HCT116 (cell line): ENCODE measurements around the gene PTGIS. TPM values are rescaled to one million over a fixed set of nuclear protein-coding genes. Genes with fewer than 3 reads are reported as not detected.

Source experiments
- ATAC-seq: fragments of 200-7000 bp; cut with Tn5 transposase; 2 replicates; pipeline ENCODE4 v1.9.1; 2020; ENCODE audit warnings: mild to moderate bottlenecking, moderate library complexity
- BruUV-seq: library from RNA; stranded (reverse); fragments of 400-500 nt; replicated peaks from 2 replicates; lab custom pipeline; 2021; lab: Mats Ljungman, UMichigan
- CTCF ChIA-PET: fragments of 300-600 bp; sonication (Branson Sonifier 250); formaldehyde crosslinking; loops from one replicate; lab custom pipeline; 2021; ENCODE audit warnings: antibody characterized with exemption; lab: Charles Lee
- POLR2A ChIA-PET: fragments of 300-600, 350-600 bp; sonication (Branson Sonifier 250); formaldehyde crosslinking; loops from one replicate; lab custom pipeline; 2021; ENCODE audit warnings: antibody characterized with exemption; lab: Charles Lee
- RAD21 ChIA-PET, 2 experiments: fragments of 300-600 bp; sonication (Branson Sonifier 250); formaldehyde crosslinking; loops; one replicate each; lab custom pipeline; 2023; ENCODE audit warnings: low total read pairs in 2 of 2; ENCODE audit not compliant: uncharacterized antibody in 2 of 2, unreplicated experiment in 2 of 2, low non-redundant PET in 1 of 2; lab: Charles Lee
- DNase-seq: peaks from one replicate; pipeline ENCODE4 v3.0.0-alpha.2; 2010; ENCODE audit warnings: low read depth, low spot score
- H2AFZ ChIP-seq: fragments of 200-600 bp; shearing (Covaris generic), sonication (generic); 2 replicates; pipeline ENCODE4 v1.6.1; 2017; ENCODE audit warnings: low read depth, mixed run types, mixed read lengths, antibody characterized with exemption, low read length; ENCODE audit not compliant: poor library complexity, severe bottlenecking
- H3K27ac ChIP-seq: 2 replicates; pipeline ENCODE4 v1.5.1; 2012; ENCODE audit warnings: low read depth, low read length
- H3K27me3 ChIP-seq: fragments of 200-600 bp; sonication (generic); 2 replicates; pipeline ENCODE4 v1.6.1; 2016; ENCODE audit warnings: mixed run types, low read length, mixed read lengths; ENCODE audit not compliant: insufficient read depth
- H3K36me3 ChIP-seq, 2 experiments: fragments of 200-500 bp in 1 of 2; fragments of 200-600 bp in 1 of 2; sonication (Bioruptor generic) in 1 of 2; sonication (generic) in 1 of 2; 2 replicates each; pipeline versions ENCODE4 v1.5.1 to v1.6.1; 2014 to 2016; ENCODE audit warnings: low read length in 2 of 2, inconsistent platforms in 1 of 2, mixed read lengths in 1 of 2, mixed run types in 1 of 2; ENCODE audit not compliant: insufficient read depth in 2 of 2, control insufficient read depth in 1 of 2
- H3K4me1 ChIP-seq, 2 experiments: fragments of 200-600 bp in 1 of 2; sonication (generic) in 1 of 2; 2 replicates each; pipeline versions ENCODE4 v1.5.1 to v1.6.1; 2012 to 2017; ENCODE audit warnings: low read length in 2 of 2, inconsistent platforms in 1 of 2, mild to moderate bottlenecking in 1 of 2, mixed read lengths in 1 of 2, mixed run types in 1 of 2, moderate library complexity in 1 of 2; ENCODE audit not compliant: insufficient read depth in 2 of 2, control insufficient read depth in 1 of 2
- H3K4me2 ChIP-seq: fragments of 200-600 bp; sonication (generic); 2 replicates; pipeline ENCODE4 v1.6.1; 2017; ENCODE audit warnings: mixed run types, low read length, mixed read lengths
- H3K4me3 ChIP-seq, 2 experiments: fragments of 200-600 bp in 1 of 2; sonication (generic) in 1 of 2; replicated peaks in 1 of 2; 2 replicates each; pipeline ENCODE4 v1.5.1; 2011 to 2016; ENCODE audit warnings: low read length in 2 of 2, control low read depth in 1 of 2, low read depth in 1 of 2, mild to moderate bottlenecking in 1 of 2, mixed read lengths in 1 of 2, mixed run types in 1 of 2
- H3K79me2 ChIP-seq: fragments of 200-600 bp; sonication (generic); 2 replicates; pipeline ENCODE4 v1.6.1; 2017; ENCODE audit warnings: mild to moderate bottlenecking, mixed run types, low read length, moderate library complexity, mixed read lengths; ENCODE audit not compliant: insufficient read depth
- H3K9ac ChIP-seq: fragments of 200-600 bp; sonication (generic); 2 replicates; pipeline ENCODE4 v1.6.1; 2016; ENCODE audit warnings: low read length, mixed read lengths
- H3K9me2 ChIP-seq: fragments of 200-600 bp; sonication (generic), shearing (Covaris generic); 2 replicates; pipeline ENCODE4 v1.6.1; 2017; ENCODE audit warnings: mixed run types, mild to moderate bottlenecking, moderate library complexity; ENCODE audit not compliant: insufficient read depth
- H3K9me3 ChIP-seq, 2 experiments: fragments of 200-500 bp in 1 of 2; fragments of 200-600 bp in 1 of 2; sonication (Bioruptor generic) in 1 of 2; sonication (generic) in 1 of 2; 2 replicates each; pipeline ENCODE4 v1.6.1; 2014 to 2017; ENCODE audit warnings: low read length in 2 of 2, mixed read lengths in 2 of 2, inconsistent platforms in 1 of 2, low read depth in 1 of 2, mild to moderate bottlenecking in 1 of 2, mixed run types in 1 of 2, moderate library complexity in 1 of 2; ENCODE audit not compliant: control insufficient read depth in 1 of 2, insufficient read depth in 1 of 2
- H4K20me1 ChIP-seq: fragments of 200-600 bp; sonication (generic), shearing (Covaris generic); 2 replicates; pipeline ENCODE4 v1.6.1; 2017; ENCODE audit warnings: mixed run types, mild to moderate bottlenecking, moderate library complexity; ENCODE audit not compliant: insufficient read depth
- CBX3 ChIP-seq: IDR thresholded peaks from 2 replicates; pipeline ENCODE4 v1.6.1; 2012; ENCODE audit warnings: low read depth
- CEBPB ChIP-seq: IDR thresholded peaks from 2 replicates; pipeline ENCODE4 v1.6.1; 2012; ENCODE audit warnings: low read depth
- EGR1 ChIP-seq: IDR thresholded peaks from 2 replicates; pipeline ENCODE4 v1.6.1; 2012; ENCODE audit warnings: low read depth
- FOSL1 ChIP-seq: IDR thresholded peaks from 2 replicates; pipeline ENCODE4 v1.6.1; 2012; ENCODE audit warnings: low read depth
- JUND ChIP-seq: IDR thresholded peaks from 2 replicates; pipeline ENCODE4 v1.6.1; 2012
- POLR2A ChIP-seq: IDR thresholded peaks from 2 replicates; pipeline ENCODE4 v1.7.0; 2011; ENCODE audit warnings: borderline replicate concordance; ENCODE audit not compliant: insufficient read depth, insufficient read length; ENCODE audit errors: extremely low read depth
- POLR2AphosphoS5 ChIP-seq: IDR thresholded peaks from 2 replicates; pipeline ENCODE4 v1.6.1; 2011; ENCODE audit warnings: mild to moderate bottlenecking, low read depth, low read length, moderate library complexity
- RAD21 ChIP-seq: IDR thresholded peaks from 2 replicates; pipeline ENCODE4 v1.6.1; 2012; ENCODE audit warnings: low read depth, mild to moderate bottlenecking
- SIN3A ChIP-seq: IDR thresholded peaks from 2 replicates; pipeline ENCODE4 v1.6.1; 2012; ENCODE audit warnings: low read depth
- SP1 ChIP-seq: IDR thresholded peaks from 2 replicates; pipeline ENCODE4 v1.6.1; 2012; ENCODE audit warnings: low read depth
- SRF ChIP-seq: IDR thresholded peaks from 2 replicates; pipeline ENCODE4 v1.6.1; 2012; ENCODE audit warnings: low read depth
- TCF7L2 ChIP-seq: IDR thresholded peaks from 2 replicates; pipeline ENCODE4 v1.7.0; 2011; ENCODE audit warnings: borderline replicate concordance, inconsistent platforms; ENCODE audit not compliant: insufficient read depth, insufficient read length; ENCODE audit errors: extremely low read depth
- YY1 ChIP-seq: IDR thresholded peaks from 2 replicates; pipeline ENCODE4 v1.6.1; 2011; ENCODE audit warnings: low read length, low read depth, moderate library complexity, mild to moderate bottlenecking; ENCODE audit not compliant: insufficient replicate concordance; ENCODE audit errors: extremely low read depth
- ZFX ChIP-seq: fragments of 450-650 bp; IDR thresholded peaks from 2 replicates; pipeline ENCODE4 v1.6.1; 2017
- intact Hi-C: fragments of 100-400 bp; cut with micrococcal nuclease; formaldehyde crosslinking; loops from 2 replicates; pipeline ENCODE4 v1.10.0; 2022
- total RNA-seq: library from RNA; stranded (reverse); gene quantifications from one replicate; pipeline ENCODE4 v1.2.1, GENCODE V29; 2021; ENCODE audit not compliant: unreplicated experiment
- TF ChIP-seq, protein P1 (sequence below), 3 experiments: fragments of 200-600 bp in 1 of 3; sonication (generic) in 1 of 3; IDR thresholded peaks in 2 of 3; conservative IDR thresholded peaks in 1 of 3; 2 replicates each; pipeline ENCODE4 v1.5.1; 2012 to 2017; ENCODE audit warnings: low read depth in 2 of 3, low read length in 2 of 3, antibody characterized with exemption in 1 of 3, borderline replicate concordance in 1 of 3, control low read depth in 1 of 3, mild to moderate bottlenecking in 1 of 3, mixed read lengths in 1 of 3, mixed run types in 1 of 3, moderate library complexity in 1 of 3; ENCODE audit not compliant: insufficient read depth in 1 of 3

Gene PTGIS
- total RNA-seq, 1 experiment from 2014 or later = 0.25 TPM

DNA sequence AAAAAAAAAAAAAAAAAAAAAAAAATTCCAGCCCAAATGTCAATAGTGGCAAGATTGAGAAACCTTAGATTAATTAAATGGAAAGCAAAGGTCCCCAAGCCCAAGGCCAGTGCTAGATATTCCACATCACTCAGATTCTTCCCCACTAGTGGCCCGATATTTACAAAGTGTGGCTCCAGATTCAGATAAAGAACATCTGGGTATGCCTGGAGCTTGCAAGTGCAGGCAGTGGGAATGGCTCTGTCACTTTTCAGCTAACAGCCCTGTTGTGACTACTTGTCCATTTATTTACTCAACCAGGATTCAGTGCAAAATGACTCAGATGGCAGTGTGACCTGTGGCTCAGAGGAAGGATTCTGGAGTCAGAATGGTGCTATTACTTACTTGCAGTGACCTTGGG, 77.2 kb downstream of the PTGIS start:
- intact Hi-C loops = no loop called here
- no peaks in the 10 kb centered on the region for H3K36me3 ChIP-seq
- H3K4me1 ChIP-seq = no peaks in the 10 kb centered on the region
- TF ChIP-seq, protein P1, sequence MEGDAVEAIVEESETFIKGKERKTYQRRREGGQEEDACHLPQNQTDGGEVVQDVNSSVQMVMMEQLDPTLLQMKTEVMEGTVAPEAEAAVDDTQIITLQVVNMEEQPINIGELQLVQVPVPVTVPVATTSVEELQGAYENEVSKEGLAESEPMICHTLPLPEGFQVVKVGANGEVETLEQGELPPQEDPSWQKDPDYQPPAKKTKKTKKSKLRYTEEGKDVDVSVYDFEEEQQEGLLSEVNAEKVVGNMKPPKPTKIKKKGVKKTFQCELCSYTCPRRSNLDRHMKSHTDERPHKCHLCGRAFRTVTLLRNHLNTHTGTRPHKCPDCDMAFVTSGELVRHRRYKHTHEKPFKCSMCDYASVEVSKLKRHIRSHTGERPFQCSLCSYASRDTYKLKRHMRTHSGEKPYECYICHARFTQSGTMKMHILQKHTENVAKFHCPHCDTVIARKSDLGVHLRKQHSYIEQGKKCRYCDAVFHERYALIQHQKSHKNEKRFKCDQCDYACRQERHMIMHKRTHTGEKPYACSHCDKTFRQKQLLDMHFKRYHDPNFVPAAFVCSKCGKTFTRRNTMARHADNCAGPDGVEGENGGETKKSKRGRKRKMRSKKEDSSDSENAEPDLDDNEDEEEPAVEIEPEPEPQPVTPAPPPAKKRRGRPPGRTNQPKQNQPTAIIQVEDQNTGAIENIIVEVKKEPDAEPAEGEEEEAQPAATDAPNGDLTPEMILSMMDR (IDR thresholded peaks at IDR 0.05 in 2 of 3, conservative IDR thresholded peaks at IDR 0.05 in 1 of 3; ENCODE audit: borderline replicate concordance in 1 of 3, insufficient read depth in 1 of 3, low read depth in 2 of 3, low read length in 2 of 3) = no peak
- TF ChIP-seq EGR1 (no peak), CEBPB (no peak), JUND (no peak), SP1 (no peak), FOSL1 (no peak), SRF (no peak), ZFX (no peak), RAD21 (no peak), POLR2AphosphoS5 (no peak), SIN3A (no peak), POLR2A (no peak), CBX3 (no peak), TCF7L2 (no peak), YY1 (no peak)
- no peaks in the 10 kb centered on the region for H3K9me3 ChIP-seq
- ChIA-PET POLR2A (no interaction called here), RAD21 (no interaction called here), CTCF (no interaction called here)
- no peak overlapping the region for H3K4me2 ChIP-seq
- no peaks in the 10 kb centered on the region for H3K9me2 ChIP-seq
- no peak overlapping the region for H3K27ac ChIP-seq
- no peaks in the 10 kb centered on the region for H3K79me2 ChIP-seq
- H3K27me3 ChIP-seq = peaks cover 28% of the 10 kb centered on the region; the same call in 1 of the 2 replicates
- no peaks in the 10 kb centered on the region for H4K20me1 ChIP-seq
- H2AFZ ChIP-seq = no peak overlapping the region
- DNase-seq = no peak
- ATAC-seq = no peak
- no peak overlapping the region for H3K9ac ChIP-seq
- BruUV-seq = no TSS peak
- no peak overlapping the region for H3K4me3 ChIP-seq
